Pons (tissue), 1 donor: ENCODE results near the gene DUS4L.

Experiments
- DNase-seq: peaks from one replicate; pipeline ENCODE4 v3.0.0-alpha.2; 2016; ENCODE audit warnings: low spot score

Gene DUS4L

DNA sequence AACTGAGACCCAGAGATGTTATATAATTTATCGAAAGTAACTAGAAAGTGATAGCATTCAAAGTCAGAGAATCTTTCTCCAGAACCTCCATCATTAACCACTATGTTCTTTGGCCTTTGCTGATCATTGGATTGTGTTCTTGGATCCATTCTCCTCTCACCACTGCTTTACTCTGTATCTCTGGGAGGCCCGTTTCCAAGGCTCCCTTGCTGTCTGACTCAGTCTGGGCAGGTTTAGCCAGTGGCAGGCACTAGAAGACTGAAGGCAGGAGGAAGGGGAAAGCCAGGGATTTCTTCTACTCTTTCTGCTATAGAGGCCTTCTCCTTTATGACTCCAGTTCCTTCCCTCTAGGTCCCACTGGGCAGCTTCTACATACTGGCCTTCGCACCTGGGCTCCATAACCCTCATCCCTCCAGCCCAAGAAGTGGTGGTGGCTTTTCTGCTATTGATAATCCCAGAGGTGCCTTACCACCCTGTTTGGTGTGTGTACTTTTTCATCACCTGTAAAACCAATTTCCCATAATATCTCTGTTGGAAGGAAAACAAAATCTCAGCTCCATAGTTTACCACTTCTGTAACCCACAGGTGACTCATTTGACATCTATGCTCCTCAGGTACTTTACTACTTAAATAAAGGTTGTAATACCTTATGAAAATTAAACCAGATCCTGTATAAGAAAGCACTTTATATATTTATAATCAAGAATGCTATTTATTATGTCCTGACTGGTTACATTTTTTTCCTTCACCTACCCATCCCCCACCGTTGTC is 52.3 kb downstream of the DUS4L start:
- no peak for DNase-seq

DNA sequence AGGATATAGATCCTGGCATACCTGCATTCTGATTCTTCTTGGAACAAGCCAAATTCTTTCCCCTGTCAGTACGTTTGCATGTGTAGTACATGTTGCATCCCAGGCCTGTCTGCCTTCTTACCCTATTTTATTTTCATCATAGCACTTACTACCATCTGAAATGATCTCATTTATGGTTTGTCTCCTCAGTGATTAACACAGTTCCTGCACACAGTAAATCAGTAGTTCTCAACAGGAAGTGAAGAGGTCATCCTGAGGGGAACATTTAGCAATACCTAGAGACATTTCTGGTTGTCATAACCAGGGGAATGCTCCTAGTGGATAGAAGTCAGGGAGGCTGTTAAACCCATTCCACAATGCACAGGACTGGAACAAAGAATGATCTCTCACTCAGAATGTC is 58.7 kb downstream of the DUS4L start:
- no peak for DNase-seq

DNA sequence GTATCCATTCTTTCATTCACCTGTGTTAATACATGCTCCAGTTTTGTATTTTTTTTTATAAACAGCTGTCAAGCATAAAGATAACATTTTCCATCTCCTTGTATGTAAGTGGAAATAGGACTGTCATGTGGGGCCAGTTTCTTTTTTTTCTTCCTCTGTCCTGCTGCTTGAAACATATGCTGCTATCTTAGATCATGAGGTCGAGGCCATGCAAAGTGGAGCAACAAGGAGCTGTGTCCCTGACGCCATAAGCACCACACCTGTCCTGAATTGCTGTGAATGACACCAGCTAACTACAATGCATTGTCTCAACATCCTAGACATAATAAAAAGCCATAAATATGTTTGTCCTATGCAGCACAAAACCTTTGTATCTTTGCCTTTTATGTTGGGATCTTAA is 59.1 kb downstream of the DUS4L start:
- DNase-seq, result no peak

DNA sequence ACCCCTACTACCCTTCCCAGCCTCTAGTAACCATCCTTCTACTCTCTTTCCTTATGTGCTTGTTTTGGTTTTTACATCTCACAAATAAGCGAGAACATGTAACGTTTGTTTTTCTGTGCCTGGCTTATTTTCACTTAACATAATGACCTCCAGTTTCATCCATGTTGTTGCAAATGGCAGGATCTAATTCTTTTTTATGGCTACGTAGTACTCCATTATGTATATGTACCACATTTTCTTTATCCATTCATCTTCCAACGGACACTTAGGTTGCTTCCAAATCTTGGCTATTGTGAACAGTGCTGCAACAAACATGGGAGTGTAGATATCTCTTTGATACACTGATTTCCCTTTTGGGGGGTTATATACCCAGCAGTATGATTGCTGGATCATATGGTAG is 63.2 kb downstream of the DUS4L start:
- no peak for DNase-seq
